ENCODE measurements around the gene CEP170B.
"Not testable (repeated sequence)": the region's sequence is repeated elsewhere in the genome, so short reads cannot be mapped to it uniquely, and the experiment has no call there.

The CEP170B gene

GRCh38 chr14:104843442-104844305, 21.4 kb upstream of the CEP170B start:
- DNase-seq (ENCODE audit: insufficient read length, low spot score) (no peak), FAIRE-seq (no peak)

GRCh38 chr14:104844306-104845032, 20.6 kb upstream of the CEP170B start:
- FAIRE-seq (no peak), DNase-seq (ENCODE audit: insufficient read length, low spot score) (no peak)

DNA sequence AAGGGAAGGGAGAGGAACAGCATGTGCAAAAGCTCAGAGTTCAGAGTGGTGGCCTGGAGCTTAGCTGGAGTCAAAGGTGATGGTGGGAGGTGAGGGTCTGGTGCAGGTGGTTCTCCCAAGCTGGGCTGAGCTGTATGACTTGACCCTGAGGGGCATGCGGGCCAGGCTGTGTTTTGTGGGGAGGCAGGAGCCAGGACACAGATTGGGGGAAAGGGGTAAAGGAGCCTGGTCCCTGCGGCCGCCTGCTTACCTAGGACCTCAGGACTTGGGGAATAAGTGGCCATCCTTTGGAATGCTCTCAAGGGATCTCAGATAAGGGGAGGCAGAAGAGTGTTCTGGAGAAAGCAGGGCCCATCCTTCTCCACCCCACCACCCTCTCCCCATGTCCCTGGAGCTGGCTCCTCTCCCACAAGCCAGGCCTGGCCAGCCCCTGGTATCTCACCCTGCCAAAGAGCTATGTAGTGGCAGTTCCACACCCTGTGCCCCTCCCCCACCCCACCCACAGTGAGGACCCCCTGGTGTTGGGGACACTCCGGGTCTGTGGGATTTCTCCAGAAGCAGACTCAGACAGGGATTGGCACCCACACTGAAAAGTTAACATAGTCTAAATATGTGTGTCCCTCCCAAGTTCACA, 19.9 kb upstream of the CEP170B start:
- DNase-seq (ENCODE audit: insufficient read length, low spot score): no peak
- FAIRE-seq: no peak

DNA sequence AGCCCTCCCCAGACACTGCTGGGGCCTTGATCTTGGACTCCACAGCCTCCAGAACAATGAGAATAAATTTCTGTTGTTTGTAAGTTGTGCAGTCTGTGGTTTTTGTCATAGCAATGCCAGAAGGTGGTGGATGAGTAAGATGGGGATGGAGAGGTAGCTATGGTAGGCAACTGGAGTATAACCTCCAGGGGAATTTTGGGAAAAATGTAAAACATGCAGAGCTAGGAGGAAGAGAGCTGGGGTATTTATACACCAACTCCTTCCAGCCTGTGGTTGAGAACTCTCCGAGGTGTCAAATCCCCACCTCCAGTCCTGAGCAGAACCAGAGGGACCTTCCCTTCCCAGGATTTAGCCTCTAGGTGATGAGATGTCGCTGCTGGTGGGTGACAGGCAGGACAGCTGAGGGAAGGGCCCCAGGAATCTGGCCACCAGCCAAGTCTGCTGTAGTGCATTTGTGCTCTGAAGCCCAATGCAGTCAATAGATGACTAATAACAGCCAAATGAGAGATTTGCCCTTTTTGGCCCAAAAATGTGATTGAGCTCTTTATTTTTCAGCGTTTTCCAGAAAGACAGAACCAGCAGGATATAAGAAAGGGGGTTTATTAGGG, 19.1 kb upstream of the CEP170B start:
- FAIRE-seq: no peak
- DNase-seq (ENCODE audit: insufficient read length, low spot score): no peak

DNA sequence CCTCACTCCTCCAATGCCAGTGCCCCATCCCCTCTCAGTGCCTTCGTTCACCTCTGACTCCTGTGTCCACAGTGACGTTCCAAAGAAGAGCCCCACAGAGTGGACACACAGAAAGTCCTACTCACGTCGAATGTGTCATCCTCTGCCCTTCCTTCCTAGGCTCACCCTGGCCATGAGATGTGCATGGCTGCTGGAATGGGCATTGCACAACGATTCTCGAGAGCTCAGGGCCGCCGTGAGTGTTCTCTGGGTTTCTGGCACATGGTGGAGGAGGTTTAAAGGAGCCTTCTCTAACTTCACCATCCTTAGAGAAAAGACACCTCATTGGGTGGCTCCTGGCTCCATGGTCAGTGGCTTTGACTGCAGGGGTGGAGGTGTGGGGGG, 12.8 kb upstream of the CEP170B start:
- no peak for DNase-seq (ENCODE audit: insufficient read length, low spot score)
- no peak for FAIRE-seq

DNA sequence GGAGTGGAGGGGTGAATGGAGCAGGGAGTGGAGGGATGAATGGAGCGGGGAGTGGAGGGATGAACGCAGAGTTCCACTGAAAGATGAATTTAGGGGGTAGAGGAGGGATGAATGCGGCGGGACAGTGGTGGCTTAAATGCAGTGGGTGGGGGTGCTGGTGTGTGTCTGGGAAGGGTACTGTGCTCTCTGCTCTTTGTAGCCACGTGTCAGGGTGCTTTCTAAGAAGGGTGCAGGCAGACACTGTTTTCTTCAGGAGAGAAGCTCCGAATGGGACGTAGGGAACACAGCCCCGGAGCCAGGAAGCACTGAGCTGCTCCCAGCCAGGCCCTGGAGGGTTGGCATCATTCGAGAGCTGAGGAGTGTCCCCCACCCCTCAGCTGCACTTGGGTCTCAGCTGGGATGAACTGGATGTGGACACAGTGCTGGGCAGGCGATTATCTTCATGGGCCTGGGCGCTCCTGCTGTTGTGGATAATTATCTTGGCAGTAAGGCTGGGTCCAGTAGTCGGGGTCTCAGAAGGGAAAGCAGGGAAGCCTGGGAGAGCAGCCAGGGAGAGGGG, 9.5 kb upstream of the CEP170B start:
- FAIRE-seq (no peak), DNase-seq (ENCODE audit: insufficient read length, low spot score) (no peak)

GRCh38 chr14:104856157-104856868, 8.8 kb upstream of the CEP170B start:
- FAIRE-seq: no peak
- no peak for DNase-seq (ENCODE audit: insufficient read length, low spot score)

DNA sequence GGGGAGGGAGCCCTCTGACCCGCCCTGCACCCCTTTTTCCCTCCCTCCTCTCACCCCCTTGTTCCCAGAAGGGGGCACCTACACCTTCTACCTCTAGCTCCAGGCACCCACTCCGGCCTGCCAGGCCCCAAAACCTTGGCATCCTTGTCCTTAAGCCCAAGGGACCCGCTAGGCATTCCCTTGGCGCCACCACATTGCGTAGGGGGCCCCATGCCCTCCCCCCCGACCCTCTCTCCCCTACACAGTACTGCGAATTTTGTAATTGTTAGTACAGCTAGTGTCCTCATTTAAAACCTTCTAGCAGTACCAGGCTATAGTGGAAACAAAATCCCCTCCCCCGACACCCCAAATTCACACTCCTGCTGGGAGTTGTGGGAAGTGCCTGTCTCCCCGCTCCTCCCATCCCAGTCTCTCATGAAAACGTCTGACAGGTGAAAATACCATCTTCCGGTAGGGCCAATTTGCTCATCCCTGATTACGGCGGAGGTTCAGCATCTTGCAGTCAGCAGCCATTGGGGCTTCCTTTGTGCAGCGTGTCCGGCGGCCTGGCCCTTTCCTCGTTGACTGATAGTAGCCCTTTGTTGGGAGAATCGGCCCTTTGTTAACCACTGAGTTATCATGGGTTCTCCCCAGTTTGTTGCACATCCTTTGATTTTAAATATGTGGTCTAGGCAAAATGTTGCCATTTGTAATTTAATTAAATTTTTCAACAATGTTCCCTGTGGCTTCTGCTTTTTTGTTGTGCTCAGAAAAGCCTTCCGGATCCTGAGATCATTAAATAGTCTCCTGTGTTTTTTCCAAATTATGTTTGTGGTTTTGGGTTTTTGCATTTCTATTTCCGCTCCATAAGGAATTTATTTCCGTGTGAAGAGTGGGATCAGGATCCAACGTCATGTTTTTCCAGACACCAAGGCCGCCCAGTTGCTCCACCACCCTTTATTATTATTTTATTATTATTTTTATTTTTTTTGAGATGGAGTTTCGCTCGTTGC, 7.9 kb upstream of the CEP170B start:
- DNase-seq (ENCODE audit: insufficient read length, low spot score): no peak
- no peak for FAIRE-seq

- not testable (repeated sequence) for FAIRE-seq; DNase-seq (ENCODE audit: insufficient read length, low spot score)
Measured at GRCh38 chr14:104857931-104858330, 7.1 kb upstream of the CEP170B start.

GRCh38 chr14:104858811-104859426, 6.1 kb upstream of the CEP170B start:
- FAIRE-seq (peak; percentile 90), DNase-seq (ENCODE audit: insufficient read length, low spot score) (no peak)

GRCh38 chr14:104859900-104860299, 5.2 kb upstream of the CEP170B start:
- FAIRE-seq: peak; percentile 80
- DNase-seq (ENCODE audit: insufficient read length, low spot score): no peak

GRCh38 chr14:104860414-104860813, 4.7 kb upstream of the CEP170B start:
- DNase-seq (ENCODE audit: insufficient read length, low spot score) (no peak), FAIRE-seq (no peak)

DNA sequence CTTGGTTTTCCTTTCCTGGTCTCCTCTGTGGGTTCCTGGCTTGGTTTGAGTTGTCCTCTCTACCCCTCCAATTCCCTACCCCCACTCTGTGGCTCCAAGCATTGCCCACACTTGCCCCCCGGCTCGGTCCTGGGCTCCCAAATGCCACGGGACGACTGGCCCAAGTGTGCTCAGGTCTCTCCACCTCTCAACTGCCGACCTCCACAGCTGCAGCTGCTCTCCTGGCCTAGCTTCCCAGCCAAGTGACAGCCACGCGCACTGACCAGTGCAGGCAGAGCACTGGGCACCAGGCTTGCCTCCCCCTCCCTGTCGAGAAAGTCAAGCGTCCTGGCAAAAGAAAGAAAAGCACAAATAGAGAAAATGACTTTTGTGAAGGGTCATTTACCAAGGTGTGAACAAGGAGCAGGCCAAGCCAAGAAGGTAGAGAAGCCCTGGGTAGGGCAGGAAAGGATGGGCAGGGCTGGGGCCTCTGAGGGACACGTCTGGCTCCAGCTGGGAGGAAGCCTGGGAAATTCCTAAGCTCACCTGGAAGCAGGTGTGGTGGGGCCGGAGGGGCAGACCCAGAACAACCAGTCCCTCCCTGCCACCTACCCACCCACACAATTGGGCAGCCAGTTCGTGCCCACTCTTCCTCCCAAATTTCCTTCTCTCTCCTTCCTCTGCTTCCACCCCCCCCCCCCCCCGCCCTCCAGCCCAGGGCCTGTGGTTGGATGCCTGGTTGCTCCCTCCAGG, 1.8 kb upstream of the CEP170B start:
- FAIRE-seq (no peak), DNase-seq (ENCODE audit: insufficient read length, low spot score) (no peak)

- no peak for DNase-seq (ENCODE audit: insufficient read length, low spot score)
- FAIRE-seq: no peak
Measured at GRCh38 chr14:104863923-104864266, 1.2 kb upstream of the CEP170B start.

DNA sequence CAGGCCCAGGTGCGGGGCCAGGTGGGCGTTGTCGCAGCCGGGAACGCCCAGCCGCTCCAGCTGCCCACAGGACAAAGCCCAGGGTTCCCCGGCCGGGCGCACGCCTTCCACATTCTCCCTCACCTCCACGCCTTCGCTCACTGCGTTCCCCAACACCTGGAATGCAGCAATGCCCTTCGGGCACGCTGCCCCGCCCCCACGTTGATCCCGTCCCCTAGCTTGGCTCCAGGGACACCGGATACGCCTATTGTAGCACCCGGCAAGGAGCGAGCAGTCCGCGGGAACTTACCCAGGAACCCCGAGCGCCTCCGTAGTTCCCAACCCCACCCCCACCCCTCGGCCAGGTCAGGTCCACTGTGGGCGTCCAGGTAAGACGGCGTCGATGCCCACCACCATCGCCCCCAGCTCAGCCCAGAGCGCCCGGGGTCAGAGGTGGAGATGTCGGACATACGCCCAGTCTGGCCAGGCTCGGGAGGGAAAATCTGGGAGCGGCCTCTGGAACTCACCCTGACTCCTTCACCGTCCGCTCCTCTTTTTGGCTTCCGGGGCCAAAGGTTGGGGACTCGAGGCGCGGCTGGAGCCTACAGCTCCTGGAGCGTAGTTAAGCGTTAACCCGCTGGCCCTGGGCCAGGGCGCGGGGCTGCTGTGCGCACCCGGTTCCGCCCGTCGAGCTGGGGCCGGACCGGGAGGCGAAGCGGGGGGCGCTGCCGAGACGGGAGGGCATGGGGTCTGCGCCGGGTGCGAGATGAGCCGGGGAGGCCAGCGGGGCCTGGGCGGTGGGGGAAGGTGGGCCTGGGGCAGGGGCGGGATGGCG, 594 bp upstream of the CEP170B start:
- DNase-seq (ENCODE audit: insufficient read length, low spot score): no peak
- FAIRE-seq: peak; percentile 40

DNA sequence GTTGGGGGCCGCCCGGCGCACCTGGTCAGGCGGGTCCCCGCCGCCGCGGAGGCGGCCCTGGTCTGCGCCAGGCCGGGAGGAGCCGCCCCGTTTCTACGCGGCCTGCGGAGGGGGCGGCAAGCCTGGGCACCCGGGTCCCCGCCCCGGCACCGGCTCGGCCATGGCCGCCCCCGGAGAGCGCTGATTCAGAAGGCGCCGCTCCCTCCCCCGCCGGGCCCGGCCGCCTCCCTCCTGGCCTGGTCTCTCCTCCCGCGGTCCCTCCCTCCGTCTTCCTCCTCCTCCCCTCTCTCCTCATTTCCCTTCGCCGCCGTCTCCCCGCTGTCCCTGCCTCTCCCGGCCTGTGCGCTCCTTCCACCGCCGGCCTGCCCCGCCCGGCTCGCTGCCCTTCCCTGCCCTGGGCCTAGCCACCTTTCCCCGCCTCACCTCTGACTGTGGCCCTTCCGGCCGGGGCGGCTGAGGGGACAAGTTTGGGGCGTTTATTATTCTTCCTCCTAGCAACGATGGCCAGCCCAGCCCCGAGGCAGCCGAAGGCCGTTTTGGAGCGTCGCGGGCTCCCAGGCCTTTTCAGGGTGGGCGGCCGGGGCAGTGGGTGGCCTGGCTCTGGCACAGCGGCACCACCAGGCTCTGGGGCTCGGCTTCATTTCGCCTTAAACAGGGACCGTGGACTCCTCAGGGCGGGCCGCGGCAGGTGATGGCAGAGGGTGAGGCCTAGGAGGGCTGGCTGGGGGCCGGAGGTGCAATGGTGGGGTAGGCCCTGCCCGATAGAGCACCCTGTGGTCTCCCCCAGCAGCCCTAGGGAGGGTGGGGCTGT, 768 bp downstream of the CEP170B start:
- DNase-seq (ENCODE audit: insufficient read length, low spot score) (peak; percentile 64), FAIRE-seq (peak; percentile 80)

All from HTR-8/SVneo (cell line).